SU-DHL-6 (cell line): ENCODE measurements around the gene MCU.

Experiments used
- H2AFZ ChIP-seq: fragments of 200-600 bp; sonication (generic); 2 replicates; pipeline ENCODE4 v1.6.1; 2014; ENCODE audit warnings: low read depth, mild to moderate bottlenecking, moderate library complexity, mixed read lengths, antibody characterized with exemption, low read length; ENCODE audit not compliant: severe bottlenecking
- H3F3A ChIP-seq: fragments of 200-600 bp; shearing (Covaris generic); 2 replicates; pipeline ENCODE4 v1.6.0; 2016; ENCODE audit warnings: antibody characterized with exemption, mild to moderate bottlenecking; ENCODE audit not compliant: insufficient read depth
- H3K27ac ChIP-seq: fragments of 200-600 bp; sonication (generic); 2 replicates; pipeline ENCODE4 v1.5.1; 2016; ENCODE audit warnings: low read depth, mild to moderate bottlenecking, low read length, moderate library complexity, mixed read lengths
- H3K27me3 ChIP-seq: fragments of 200-600 bp; sonication (generic), shearing (Covaris generic); 2 replicates; pipeline ENCODE4 v1.6.0; 2014; ENCODE audit warnings: mild to moderate bottlenecking, low read length
- H3K36me3 ChIP-seq: fragments of 200-600 bp; sonication (generic); 2 replicates; pipeline ENCODE4 v1.6.1; 2014; ENCODE audit warnings: mild to moderate bottlenecking, low read length, mixed read lengths
- H3K4me2 ChIP-seq: fragments of 300-600, 200-600 bp; shearing (Covaris generic), sonication (generic); 2 replicates; pipeline ENCODE4 v1.6.0; 2014; ENCODE audit warnings: low read length, low read depth, mild to moderate bottlenecking; ENCODE audit not compliant: poor library complexity, severe bottlenecking
- H3K4me3 ChIP-seq: fragments of 200-600 bp; sonication (generic); 2 replicates; pipeline ENCODE4 v1.5.1; 2014; ENCODE audit warnings: antibody characterized with exemption, low read length, mild to moderate bottlenecking, mixed read lengths; ENCODE audit not compliant: insufficient read depth, poor library complexity, severe bottlenecking
- H3K79me2 ChIP-seq: fragments of 200-600 bp; sonication (generic); 2 replicates; pipeline ENCODE4 v1.6.1; 2014; ENCODE audit warnings: mild to moderate bottlenecking, low read length, moderate library complexity; ENCODE audit not compliant: insufficient read depth
- H3K9ac ChIP-seq: fragments of 200-600 bp; sonication (generic); 2 replicates; pipeline ENCODE4 v1.7.0; 2014; ENCODE audit warnings: mild to moderate bottlenecking, low read length
- H3K9me2 ChIP-seq: fragments of 200-600 bp; sonication (generic); replicated peaks from 2 replicates; pipeline ENCODE4 v1.6.1; 2014; ENCODE audit warnings: low read length; ENCODE audit not compliant: insufficient read depth
- H3K9me3 ChIP-seq: fragments of 200-600 bp; sonication (generic); 2 replicates; pipeline ENCODE4 v1.6.1; 2014; ENCODE audit warnings: low read length, mixed read lengths; ENCODE audit not compliant: insufficient read depth
- H4K20me1 ChIP-seq: fragments of 200-600 bp; sonication (generic); 2 replicates; pipeline ENCODE4 v1.6.1; 2014; ENCODE audit warnings: low read depth, mild to moderate bottlenecking, antibody characterized with exemption, low read length, moderate library complexity, mixed read lengths
- CTCF ChIP-seq: fragments of 200-600 bp; sonication (generic); IDR thresholded peaks from one replicate; pipeline ENCODE4 v1.5.1; 2017; ENCODE audit warnings: antibody characterized with exemption, mild to moderate bottlenecking, low read length, moderate library complexity; ENCODE audit not compliant: insufficient read depth, poor library complexity, severe bottlenecking
- EZH2phosphoT487 ChIP-seq: fragments of 200-600 bp; sonication (generic), shearing (Covaris generic); conservative IDR thresholded peaks from 2 replicates; pipeline ENCODE4 v1.6.1; 2018; ENCODE audit warnings: mild to moderate bottlenecking, antibody characterized with exemption, low read length, moderate library complexity, mixed read lengths

Gene MCU

GRCh38 chr10:72828294-72828693, 136.4 kb downstream of the MCU start:
- no peaks in the 10 kb centered on the region for H3K27me3 ChIP-seq
- no peaks in the 10 kb centered on the region for H3K9me3 ChIP-seq
- no peak overlapping the region for H3K4me3 ChIP-seq
- no peak overlapping the region for H3K4me2 ChIP-seq
- H3K36me3 ChIP-seq = no peaks in the 10 kb centered on the region
- H2AFZ ChIP-seq = no peak overlapping the region
- 0 out of 2 replicates have a peak, but pooled peaks cover 6% of the 10 kb centered on the region for H4K20me1 ChIP-seq
- no peaks in the 10 kb centered on the region for H3K9me2 ChIP-seq
- TF ChIP-seq EZH2phosphoT487 (no peak), CTCF (no peak)
- no peak overlapping the region for H3K27ac ChIP-seq
- H3K79me2 ChIP-seq = no peaks in the 10 kb centered on the region
- no peak overlapping the region for H3K9ac ChIP-seq
- no peaks in the 10 kb centered on the region for H3F3A ChIP-seq

- no peak overlapping the region for H3K27ac ChIP-seq
- no peaks in the 10 kb centered on the region for H3K79me2 ChIP-seq
- TF ChIP-seq CTCF (no peak), EZH2phosphoT487 (no peak)
- H3K4me2 ChIP-seq = no peak overlapping the region
- no peak overlapping the region for H3K4me3 ChIP-seq
- no peaks in the 10 kb centered on the region for H3K9me2 ChIP-seq
- H4K20me1 ChIP-seq = 0 out of 2 replicates have a peak, but pooled peaks cover 6% of the 10 kb centered on the region
- H3F3A ChIP-seq = no peaks in the 10 kb centered on the region
- H3K36me3 ChIP-seq = no peaks in the 10 kb centered on the region
- H3K9ac ChIP-seq = no peak overlapping the region
- no peaks in the 10 kb centered on the region for H3K9me3 ChIP-seq
- no peak overlapping the region for H2AFZ ChIP-seq
- H3K27me3 ChIP-seq = no peaks in the 10 kb centered on the region
Observed at GRCh38 chr10:72830625-72831024, 138.7 kb downstream of the MCU start.

GRCh38 chr10:72831696-72832409, 139.9 kb downstream of the MCU start:
- Histone ChIP-seq H3K36me3 (no peaks in the 10 kb centered on the region), H3K27ac (no peak overlapping the region), H3K4me2 (no peak overlapping the region), H3K9ac (no peak overlapping the region), H3K4me3 (no peak overlapping the region), H3K27me3 (no peaks in the 10 kb centered on the region), H4K20me1 (0 out of 2 replicates have a peak, but pooled peaks cover 4% of the 10 kb centered on the region), H3K9me3 (no peaks in the 10 kb centered on the region), H2AFZ (no peak overlapping the region), H3F3A (no peaks in the 10 kb centered on the region), H3K9me2 (no peaks in the 10 kb centered on the region), H3K79me2 (no peaks in the 10 kb centered on the region)
- TF ChIP-seq EZH2phosphoT487 (no peak), CTCF (no peak)
